Astrocyte of the spinal cord (primary cell): ENCODE results near the gene PPFIBP2.

Experiments used
- DNase-seq: peaks from one replicate; pipeline ENCODE4 v3.0.0; 2011; ENCODE audit warnings: low read depth, low spot score
- H3K4me3 ChIP-seq: 2 replicates; pipeline ENCODE4 v1.5.1; 2011; ENCODE audit warnings: low read depth, mild to moderate bottlenecking, low read length, moderate library complexity
- in situ Hi-C: cut with HindIII; loops from 2 replicates; pipeline ENCODE4 v1.10.0; 2017; ENCODE audit warnings: low sequenced_read_pairs
- TF ChIP-seq, protein P1 (sequence below): IDR thresholded peaks from 2 replicates; pipeline ENCODE4 v1.5.1; 2012; ENCODE audit warnings: low read depth, mild to moderate bottlenecking, low read length, inconsistent platforms

PPFIBP2 gene

DNA sequence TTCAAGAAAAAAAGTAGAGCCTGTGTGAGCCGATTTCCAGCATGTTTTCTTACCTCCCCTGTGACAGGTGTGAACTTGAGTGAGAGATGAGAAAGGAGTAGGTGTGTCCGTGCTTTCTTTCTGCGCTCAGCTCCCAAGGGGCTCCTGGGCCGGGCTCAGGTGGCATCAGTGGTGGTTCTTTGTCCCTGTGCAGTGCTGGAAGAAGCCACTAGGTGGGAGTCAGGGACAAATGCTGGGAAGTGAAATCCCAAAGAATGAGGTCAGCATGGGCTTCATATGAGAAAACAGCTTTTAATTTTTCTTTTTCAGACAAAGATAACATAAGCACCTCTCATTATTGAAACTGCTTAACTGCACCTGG, 57.8 kb downstream of the PPFIBP2 start:
- TF ChIP-seq, protein P1, sequence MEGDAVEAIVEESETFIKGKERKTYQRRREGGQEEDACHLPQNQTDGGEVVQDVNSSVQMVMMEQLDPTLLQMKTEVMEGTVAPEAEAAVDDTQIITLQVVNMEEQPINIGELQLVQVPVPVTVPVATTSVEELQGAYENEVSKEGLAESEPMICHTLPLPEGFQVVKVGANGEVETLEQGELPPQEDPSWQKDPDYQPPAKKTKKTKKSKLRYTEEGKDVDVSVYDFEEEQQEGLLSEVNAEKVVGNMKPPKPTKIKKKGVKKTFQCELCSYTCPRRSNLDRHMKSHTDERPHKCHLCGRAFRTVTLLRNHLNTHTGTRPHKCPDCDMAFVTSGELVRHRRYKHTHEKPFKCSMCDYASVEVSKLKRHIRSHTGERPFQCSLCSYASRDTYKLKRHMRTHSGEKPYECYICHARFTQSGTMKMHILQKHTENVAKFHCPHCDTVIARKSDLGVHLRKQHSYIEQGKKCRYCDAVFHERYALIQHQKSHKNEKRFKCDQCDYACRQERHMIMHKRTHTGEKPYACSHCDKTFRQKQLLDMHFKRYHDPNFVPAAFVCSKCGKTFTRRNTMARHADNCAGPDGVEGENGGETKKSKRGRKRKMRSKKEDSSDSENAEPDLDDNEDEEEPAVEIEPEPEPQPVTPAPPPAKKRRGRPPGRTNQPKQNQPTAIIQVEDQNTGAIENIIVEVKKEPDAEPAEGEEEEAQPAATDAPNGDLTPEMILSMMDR, result peak; percentile 97
- in situ Hi-C loops, result no loop called here
- no peak overlapping the region for H3K4me3 ChIP-seq
- peak; percentile 58 for DNase-seq

DNA sequence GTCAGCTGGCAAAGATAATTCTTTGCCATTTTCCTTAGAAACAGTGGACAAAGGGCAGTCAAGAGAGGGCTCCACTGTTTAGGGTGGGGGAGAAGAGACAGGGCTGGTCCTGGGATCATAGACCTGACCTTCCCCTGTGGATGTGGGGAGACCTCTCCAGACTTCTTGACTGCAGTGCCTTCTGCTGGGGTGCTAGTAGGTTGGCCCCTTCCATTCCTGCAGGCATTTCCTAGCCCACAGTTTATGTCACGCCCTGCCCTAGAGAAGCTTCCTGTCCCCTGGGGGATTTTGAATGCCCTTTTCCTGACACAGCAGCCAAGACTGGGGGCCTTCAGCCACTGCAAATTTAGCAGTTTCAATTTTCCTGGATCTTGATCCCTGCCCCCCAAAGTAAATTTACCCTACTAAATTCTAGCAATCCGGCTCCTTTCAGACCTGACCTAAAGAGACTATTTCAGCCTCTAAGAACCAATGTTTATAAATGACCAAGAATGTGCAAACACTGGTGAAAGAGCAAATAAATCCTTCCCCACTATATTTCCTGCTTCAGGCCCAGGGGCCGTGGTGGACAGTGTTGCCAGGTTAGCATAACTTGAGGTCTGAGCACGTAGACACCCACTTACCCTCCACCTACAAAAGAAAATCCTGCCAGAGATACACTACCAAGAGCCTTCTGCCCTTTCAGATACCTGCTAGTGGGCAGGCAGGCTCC, 58.4 kb downstream of the PPFIBP2 start:
- DNase-seq, result no peak
- in situ Hi-C loops, result no loop called here
- H3K4me3 ChIP-seq, result no peak overlapping the region
- TF ChIP-seq, protein P1, result no peak

DNA sequence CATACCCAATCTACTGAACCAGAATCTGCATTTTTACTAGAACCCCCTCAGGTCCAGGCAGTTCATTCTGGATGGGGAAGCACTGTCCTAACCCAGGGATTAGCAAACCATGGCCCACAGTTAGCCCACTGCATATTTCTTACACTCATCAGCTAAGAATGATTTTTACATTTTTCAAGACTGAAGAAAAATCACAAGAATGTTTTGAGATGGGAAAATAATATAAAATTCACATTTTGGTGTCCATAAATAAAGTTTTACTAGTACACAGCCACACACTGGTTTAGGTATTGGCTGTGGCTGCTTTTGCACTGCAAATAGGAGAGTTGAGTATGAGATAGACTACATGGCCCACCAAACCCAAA, 59.4 kb downstream of the PPFIBP2 start:
- in situ Hi-C loops, result no loop called here
- no peak overlapping the region for H3K4me3 ChIP-seq

DNA sequence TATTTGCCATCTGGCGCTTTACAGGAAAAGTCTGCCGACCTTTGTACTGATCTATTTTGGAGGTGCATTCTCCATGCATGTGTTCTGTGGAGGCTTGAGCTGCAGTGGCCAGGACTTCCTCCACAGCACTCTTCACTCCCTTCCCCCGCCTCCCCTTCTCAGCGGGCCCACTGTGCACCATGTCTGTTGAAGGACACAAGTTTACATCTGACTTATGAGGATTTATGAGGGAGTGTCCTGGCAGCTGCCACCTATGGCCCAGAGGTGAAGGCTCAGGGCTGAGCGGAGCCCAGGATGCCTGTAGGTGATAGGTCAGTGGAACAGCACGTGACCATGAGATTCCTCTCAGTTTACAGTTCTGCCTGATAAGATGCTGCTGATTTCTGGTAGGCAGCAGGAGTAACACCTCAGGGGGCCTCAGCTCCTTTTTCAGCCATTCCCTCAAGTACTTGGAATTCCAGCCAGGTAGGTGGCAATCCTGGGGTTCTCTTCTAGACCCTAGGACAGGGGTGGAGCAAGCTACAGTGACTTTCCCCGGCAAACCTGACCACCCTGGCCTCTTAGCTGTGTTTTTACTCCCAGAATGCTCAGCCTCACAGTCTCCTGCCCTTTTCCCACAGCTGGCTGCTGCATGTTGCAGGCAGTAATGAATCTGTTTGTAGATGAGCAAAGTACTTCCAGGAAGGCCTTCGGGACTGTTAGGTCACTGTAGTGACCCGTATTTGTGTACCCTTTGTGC, 59.9 kb downstream of the PPFIBP2 start:
- no peak for DNase-seq
- H3K4me3 ChIP-seq, result no peak overlapping the region
- TF ChIP-seq, protein P1, result no peak
- in situ Hi-C loops, result no loop called here

More for the DNA sequence above, 59.4 kb downstream of the PPFIBP2 start:
- TF ChIP-seq, protein P1, result no peak
- DNase-seq, result no peak

DNA sequence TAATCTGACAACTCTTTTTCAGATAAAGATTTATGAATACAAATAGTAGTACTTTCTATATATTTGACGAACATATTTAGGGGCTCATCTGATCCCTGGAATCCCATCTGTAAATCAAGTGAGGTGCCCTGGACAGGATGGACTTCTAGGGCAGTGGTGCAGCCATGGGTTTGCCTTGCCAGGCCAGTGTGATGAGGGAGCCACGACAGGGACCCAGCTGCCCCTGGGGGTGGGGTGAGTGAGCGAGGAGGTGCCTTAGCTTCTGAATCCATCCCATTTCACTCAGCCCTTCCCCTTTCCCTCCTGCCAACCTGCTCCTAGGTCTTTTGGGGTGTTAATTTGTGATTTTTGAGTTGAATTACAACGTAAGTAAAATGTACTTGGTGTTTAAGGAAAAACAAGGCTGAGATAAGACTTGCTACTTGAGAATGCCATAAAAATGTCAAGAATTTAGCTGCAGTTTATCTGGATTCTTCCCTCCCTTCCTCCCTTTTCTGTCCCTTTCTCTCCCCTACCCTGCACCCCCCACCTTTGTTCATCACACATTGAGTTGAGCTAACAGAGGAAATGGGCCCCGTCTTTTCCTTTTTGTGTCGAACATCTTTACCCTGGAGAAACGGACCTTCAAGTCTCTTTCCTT, 60.8 kb downstream of the PPFIBP2 start:
- no peak for DNase-seq

More for the DNA sequence above, 60.8 kb downstream of the PPFIBP2 start:
- TF ChIP-seq, protein P1, result no peak
- in situ Hi-C loops, result no loop called here
- no peak overlapping the region for H3K4me3 ChIP-seq
